ENCODE measurements around the gene PRKG1.

PRKG1 gene

GRCh38 chr10:52287866-52288265 lies 1213.6 kb downstream of the PRKG1 start:
- CTCF ChIA-PET = no interaction called here
- POLR2A ChIA-PET (ENCODE audit: low non-redundant PET) = no interaction called here
- H3K27ac ChIP-seq = no peak overlapping the region
- TF ChIP-seq, protein P1, sequence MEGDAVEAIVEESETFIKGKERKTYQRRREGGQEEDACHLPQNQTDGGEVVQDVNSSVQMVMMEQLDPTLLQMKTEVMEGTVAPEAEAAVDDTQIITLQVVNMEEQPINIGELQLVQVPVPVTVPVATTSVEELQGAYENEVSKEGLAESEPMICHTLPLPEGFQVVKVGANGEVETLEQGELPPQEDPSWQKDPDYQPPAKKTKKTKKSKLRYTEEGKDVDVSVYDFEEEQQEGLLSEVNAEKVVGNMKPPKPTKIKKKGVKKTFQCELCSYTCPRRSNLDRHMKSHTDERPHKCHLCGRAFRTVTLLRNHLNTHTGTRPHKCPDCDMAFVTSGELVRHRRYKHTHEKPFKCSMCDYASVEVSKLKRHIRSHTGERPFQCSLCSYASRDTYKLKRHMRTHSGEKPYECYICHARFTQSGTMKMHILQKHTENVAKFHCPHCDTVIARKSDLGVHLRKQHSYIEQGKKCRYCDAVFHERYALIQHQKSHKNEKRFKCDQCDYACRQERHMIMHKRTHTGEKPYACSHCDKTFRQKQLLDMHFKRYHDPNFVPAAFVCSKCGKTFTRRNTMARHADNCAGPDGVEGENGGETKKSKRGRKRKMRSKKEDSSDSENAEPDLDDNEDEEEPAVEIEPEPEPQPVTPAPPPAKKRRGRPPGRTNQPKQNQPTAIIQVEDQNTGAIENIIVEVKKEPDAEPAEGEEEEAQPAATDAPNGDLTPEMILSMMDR (conservative IDR thresholded peaks at IDR 0.05; ENCODE audit: low read depth) = no peak
- DNase-seq (ENCODE audit: low spot score) = no peak

DNA sequence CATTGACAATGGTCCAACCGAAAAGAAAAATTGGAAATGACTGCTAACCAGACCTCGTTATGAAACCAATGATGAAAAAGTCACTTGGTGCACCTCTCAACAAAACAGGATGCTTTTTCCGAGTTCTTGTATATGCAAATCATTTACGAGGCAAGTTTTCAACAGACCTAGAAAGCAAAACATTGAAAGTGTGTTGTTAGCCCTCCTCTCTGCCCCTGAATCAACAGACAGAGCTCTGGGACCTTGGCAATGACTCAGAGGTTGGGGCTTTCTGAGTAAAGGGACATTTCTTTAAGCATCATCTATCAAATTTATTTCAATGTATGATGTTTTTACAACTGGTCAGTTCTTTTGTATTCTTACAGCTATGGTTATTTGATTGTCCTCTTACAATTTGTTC lies 1223.5 kb downstream of the PRKG1 start:
- H3K27ac ChIP-seq = no peak overlapping the region
- TF ChIP-seq, protein P1 (conservative IDR thresholded peaks at IDR 0.05; ENCODE audit: low read depth) = no peak
- DNase-seq (ENCODE audit: low spot score) = no peak
- POLR2A ChIA-PET (ENCODE audit: low non-redundant PET) = no interaction called here
- CTCF ChIA-PET = interaction anchor here (0.5 to 0.7 kb wide), 2 partner anchors 280 to 1509 kb away, joined by 3 read pairs; no protein-coding TSS in a partner anchor

DNA sequence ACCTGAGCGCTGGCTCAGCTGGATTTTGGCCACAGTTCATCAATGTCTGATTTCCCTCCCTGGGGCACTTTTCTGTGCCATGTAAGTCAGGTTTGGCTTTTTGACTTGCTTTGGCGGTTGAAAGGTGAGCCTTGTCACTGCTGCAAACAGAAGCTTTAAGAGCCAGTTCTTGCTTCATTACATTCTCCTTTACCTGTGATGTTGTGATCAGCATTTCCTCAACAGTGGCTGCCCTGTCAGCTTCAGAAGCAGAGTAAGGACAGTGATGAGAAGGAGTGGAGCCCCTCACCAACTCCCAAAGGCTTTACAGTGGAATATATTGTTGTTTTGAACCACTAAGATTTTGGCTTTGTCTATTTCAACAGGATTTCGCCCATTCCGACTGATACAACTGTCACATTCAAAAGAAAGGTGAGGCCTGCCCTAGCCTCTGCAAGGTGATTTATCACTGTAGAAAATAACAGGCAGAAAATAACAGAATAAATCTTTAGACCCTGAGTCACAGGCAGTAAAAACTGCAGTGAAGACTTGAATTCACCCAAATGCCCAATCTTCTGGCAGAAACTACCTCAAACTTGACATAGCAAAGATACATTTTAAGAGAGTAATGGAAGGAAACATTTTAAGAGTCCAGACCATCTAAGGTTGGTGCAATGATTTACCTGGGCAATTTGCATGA lies 1226.5 kb downstream of the PRKG1 start:
- CTCF ChIA-PET = interaction anchor here (1.0 kb wide), 1 partner anchor 8 kb away, joined by 4 read pairs; no protein-coding TSS in a partner anchor
- POLR2A ChIA-PET (ENCODE audit: low non-redundant PET) = no interaction called here
- DNase-seq (ENCODE audit: low spot score) = no peak
- no peak overlapping the region for H3K27ac ChIP-seq
- TF ChIP-seq, protein P1 (conservative IDR thresholded peaks at IDR 0.05; ENCODE audit: low read depth) = no peak

DNA sequence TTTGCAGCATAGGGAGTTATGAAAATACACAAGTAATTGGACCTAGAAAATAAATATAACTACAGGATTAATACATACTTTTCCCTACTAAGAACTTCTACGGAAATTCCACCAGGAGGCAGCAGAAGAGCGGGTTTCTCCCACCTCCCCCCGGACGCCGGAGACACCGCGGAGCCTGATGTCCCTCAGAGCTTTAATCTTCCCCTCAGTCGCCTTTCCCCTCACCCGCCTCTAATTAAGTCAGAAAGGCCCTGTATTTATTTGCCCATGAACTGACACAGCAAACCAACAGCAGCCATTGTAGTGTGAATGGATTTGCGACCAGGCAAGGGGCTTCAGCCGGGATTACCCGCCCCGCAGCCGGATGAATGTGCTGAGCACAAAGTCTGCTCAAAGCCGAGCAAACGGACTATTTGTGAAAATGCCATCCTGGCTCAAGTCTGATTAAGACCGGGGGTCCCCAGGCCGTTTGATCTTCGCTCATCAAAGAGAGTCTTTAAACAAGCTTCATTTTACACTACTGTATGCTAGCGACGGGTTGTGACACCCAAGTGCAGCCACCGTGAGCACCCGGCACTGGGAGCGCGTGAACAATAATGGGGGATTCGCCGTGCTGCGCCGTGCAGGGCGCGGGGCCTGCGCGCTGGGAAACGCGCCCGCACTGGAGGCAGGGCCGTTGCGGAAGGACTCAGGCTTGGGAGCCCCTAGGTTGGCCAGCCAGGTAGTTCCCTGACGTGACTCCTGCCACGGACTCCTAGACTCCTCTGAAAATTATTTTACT lies 1234.2 kb downstream of the PRKG1 start:
- CTCF ChIA-PET = interaction anchor here (0.6 to 2.9 kb wide), 14 partner anchors 8 to 440 kb away, joined by 3 to 40 read pairs (median 3); no protein-coding TSS in a partner anchor
- no peak overlapping the region for H3K27ac ChIP-seq
- TF ChIP-seq, protein P1 (conservative IDR thresholded peaks at IDR 0.05; ENCODE audit: low read depth) = peak; percentile 80
- POLR2A ChIA-PET (ENCODE audit: low non-redundant PET) = no interaction called here
- peak; percentile 73 for DNase-seq (ENCODE audit: low spot score)

- ChIA-PET POLR2A (ENCODE audit: low non-redundant PET) (no interaction called here), CTCF (interaction anchor here (0.6 to 1.8 kb wide), 3 partner anchors 127 to 467 kb away, joined by 3 to 6 read pairs (median 3); no protein-coding TSS in a partner anchor)
- no peak for DNase-seq (ENCODE audit: low spot score)
- TF ChIP-seq, protein P1 (conservative IDR thresholded peaks at IDR 0.05; ENCODE audit: low read depth) = no peak
- H3K27ac ChIP-seq = no peak overlapping the region
Measured at GRCh38 chr10:52312942-52313255, 1238.6 kb downstream of the PRKG1 start.

- no peak for DNase-seq (ENCODE audit: low spot score)
- TF ChIP-seq, protein P1 (conservative IDR thresholded peaks at IDR 0.05; ENCODE audit: low read depth) = no peak
- H3K27ac ChIP-seq = peak overlapping the region; percentile 87
- POLR2A ChIA-PET (ENCODE audit: low non-redundant PET) = interaction anchor here (0.6 kb wide), 1 partner anchor 130 kb away, joined by 3 read pairs; no protein-coding TSS in a partner anchor
- CTCF ChIA-PET = interaction anchor here (0.6 to 1.8 kb wide), 7 partner anchors 14 to 467 kb away, joined by 3 to 7 read pairs (median 3); no protein-coding TSS in a partner anchor
Measured at GRCh38 chr10:52313256-52313932, 1239.1 kb downstream of the PRKG1 start.
